Effector memory CD8-positive, alpha-beta T cell (primary cell): ENCODE measurements around the gene CXCL3.
"Not testable (repeated sequence)": the region's sequence is repeated elsewhere in the genome, so short reads cannot be mapped to it uniquely, and the experiment has no call there.

Source experiments
- ATAC-seq: fragments of 150-1000 bp; cut with Tn5 transposase; replicated peaks from 2 replicates; pipeline ENCODE4 v1.10.0; 2021; ENCODE audit warnings: mild to moderate bottlenecking, moderate library complexity
- DNase-seq, 3 experiments: peaks; one replicate each; pipeline ENCODE4 v3.0.0; 2021
- H3K27ac Mint-ChIP-seq, 2 donors: one replicate each; pipeline ENCODE4 v1.8.0; 2022; ENCODE audit warnings: mild to moderate bottlenecking in 2 of 2, mixed read lengths in 2 of 2, moderate library complexity in 2 of 2
- H3K27me3 Mint-ChIP-seq, 2 donors: one replicate each; pipeline ENCODE4 v1.8.0; 2022; ENCODE audit warnings: mixed read lengths in 2 of 2
- H3K36me3 Mint-ChIP-seq: one replicate; pipeline ENCODE4 v1.8.0; 2022; ENCODE audit warnings: mild to moderate bottlenecking, moderate library complexity, mixed read lengths; ENCODE audit not compliant: insufficient read depth
- H3K4me1 Mint-ChIP-seq, 2 donors: one replicate each; pipeline ENCODE4 v1.8.0; 2022; ENCODE audit warnings: low read depth in 2 of 2, mixed read lengths in 2 of 2
- H3K4me3 Mint-ChIP-seq, 2 donors: one replicate each; pipeline ENCODE4 v1.8.0; 2022; ENCODE audit warnings: mild to moderate bottlenecking in 2 of 2, mixed read lengths in 2 of 2, moderate library complexity in 2 of 2
- H3K9me3 Mint-ChIP-seq, 2 donors: one replicate each; pipeline ENCODE4 v1.8.0; 2022; ENCODE audit warnings: mixed read lengths in 2 of 2
- total RNA-seq, 9 experiments: gene quantifications; one replicate each; lab custom pipeline; 2026; lab: John Stamatoyannopoulos, UW

The CXCL3 gene
- total RNA-seq: 0 reads per million in 9 experiments

DNA sequence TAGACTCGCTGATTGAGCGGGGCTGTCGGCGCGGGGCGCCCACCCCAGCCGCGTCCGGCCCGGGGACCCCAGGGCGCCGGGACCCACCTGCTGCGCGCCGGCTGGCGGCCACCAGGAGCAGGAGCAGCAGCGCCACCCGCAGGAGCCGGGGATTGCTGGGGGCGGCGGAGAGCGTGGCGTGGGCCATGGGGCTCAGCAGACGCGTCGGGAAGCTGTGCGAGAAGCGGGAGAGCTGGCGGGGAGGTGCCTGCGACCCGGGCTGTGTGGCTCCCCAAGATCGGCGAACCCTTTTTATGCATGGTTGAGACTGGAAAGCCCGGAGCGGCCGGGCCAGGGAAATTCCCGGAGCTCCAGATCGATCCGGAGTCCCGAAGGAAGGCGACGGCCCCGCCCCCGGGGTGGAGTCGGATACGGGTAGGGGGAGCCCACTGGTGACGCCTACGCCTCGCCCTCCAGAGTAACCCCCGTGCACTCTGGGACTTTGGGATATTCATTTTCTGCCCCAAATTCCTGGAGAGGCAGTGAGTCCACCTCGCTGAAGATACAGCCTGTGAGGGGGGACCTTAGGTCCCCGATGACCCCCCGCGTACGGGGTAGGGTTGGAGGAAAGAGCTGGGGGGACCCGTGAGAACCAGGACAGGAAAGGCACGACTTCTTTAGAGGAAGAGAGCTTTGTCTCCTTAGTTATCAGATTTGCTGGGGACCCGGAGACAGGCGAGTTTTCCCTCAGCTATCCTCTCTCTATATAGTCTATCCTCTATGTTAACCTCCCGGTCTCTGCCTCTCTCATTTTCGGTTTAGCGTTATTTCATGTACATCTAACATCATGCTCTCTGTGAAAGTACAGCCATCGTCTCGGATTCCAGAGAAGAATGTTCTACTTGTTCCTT, at the start of gene CXCL3:
Gene CXCL3, minus strand, starts transcription at position 265 of the 890 bp plus-strand sequence. Its CDS starts 78 bp downstream, at position 187.
- DNase-seq: no peak
- Mint-ChIP-seq H3K4me1 (peaks cover 3 to 7% of the 10 kb centered on the region in 2 donors), H3K9me3 (no peaks in the 10 kb centered on the region), H3K36me3 (no peaks in the 10 kb centered on the region), H3K27ac (no peak within 1 kb of the TSS), H3K27me3 (peaks cover 31 to 48% of the 10 kb centered on the region in 2 donors), H3K4me3 (peak within 1 kb of the TSS; percentile 65 to 69)
- ATAC-seq: no peak

- no peaks in the 10 kb centered on the region for H3K36me3 Mint-ChIP-seq
- no peak for ATAC-seq
- H3K4me1 Mint-ChIP-seq: no peaks in the 10 kb centered on the region
Observed at GRCh38 chr4:74087481-74087880, 49.0 kb upstream of the CXCL3 start.

DNA sequence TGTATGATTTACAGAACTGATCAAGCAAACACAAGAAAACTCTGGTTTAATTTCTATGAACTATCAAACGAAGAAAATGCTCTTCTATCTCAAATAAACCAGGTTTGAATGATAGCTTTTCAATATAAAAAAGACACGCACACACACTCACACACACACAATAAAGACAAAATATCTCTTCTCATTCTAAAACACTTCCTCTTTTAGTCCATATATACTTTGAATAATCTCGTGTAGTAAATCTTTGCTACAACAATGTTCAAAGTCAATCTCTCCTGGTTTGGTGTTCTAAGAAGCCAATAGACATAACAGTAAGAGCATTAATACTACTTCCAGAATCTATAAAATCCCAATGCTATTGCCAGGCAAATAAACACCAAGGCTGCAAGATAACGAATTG, 47.2 kb upstream of the CXCL3 start:
- peaks cover 12 to 15% of the 10 kb centered on the region in 2 donors for H3K27me3 Mint-ChIP-seq
- H3K4me3 Mint-ChIP-seq: no peak overlapping the region
- ATAC-seq (no peak), DNase-seq (no peak)
- no peak overlapping the region for H3K27ac Mint-ChIP-seq
- no peaks in the 10 kb centered on the region for H3K9me3 Mint-ChIP-seq
- no peaks in the 10 kb centered on the region for H3K4me1 Mint-ChIP-seq
- no peaks in the 10 kb centered on the region for H3K36me3 Mint-ChIP-seq

More at GRCh38 chr4:74087481-74087880, 49.0 kb upstream of the CXCL3 start:
- DNase-seq: no peak
- Mint-ChIP-seq H3K4me3 (no peak overlapping the region), H3K27ac (no peak overlapping the region), H3K27me3 (peaks cover 12 to 15% of the 10 kb centered on the region in 2 donors), H3K9me3 (no peaks in the 10 kb centered on the region)

DNA sequence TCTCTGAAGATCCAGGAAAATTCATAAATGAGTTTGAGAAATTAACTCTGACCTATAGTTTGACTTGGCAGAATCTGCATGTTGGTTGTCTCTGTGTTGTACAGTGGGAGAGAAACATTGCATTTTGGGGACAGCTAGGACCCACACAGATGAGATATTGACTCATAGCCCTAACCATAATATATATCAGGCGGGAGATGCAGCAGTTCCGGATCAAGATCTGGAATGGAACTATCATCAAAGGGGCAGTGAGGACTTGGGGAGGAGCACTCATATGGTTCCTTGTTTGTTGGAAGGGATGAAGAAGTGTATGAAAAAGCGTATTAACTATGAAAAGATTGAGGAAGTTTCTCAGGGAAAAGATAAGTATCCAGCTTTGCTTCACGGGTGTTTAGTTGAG, 46.5 kb upstream of the CXCL3 start:
- H3K4me3 Mint-ChIP-seq: no peak overlapping the region
- peaks cover 12 to 15% of the 10 kb centered on the region in 2 donors for H3K27me3 Mint-ChIP-seq
- ATAC-seq (no peak), DNase-seq (no peak)
- no peaks in the 10 kb centered on the region for H3K36me3 Mint-ChIP-seq
- H3K4me1 Mint-ChIP-seq: no peaks in the 10 kb centered on the region
- no peaks in the 10 kb centered on the region for H3K9me3 Mint-ChIP-seq
- no peak overlapping the region for H3K27ac Mint-ChIP-seq

DNA sequence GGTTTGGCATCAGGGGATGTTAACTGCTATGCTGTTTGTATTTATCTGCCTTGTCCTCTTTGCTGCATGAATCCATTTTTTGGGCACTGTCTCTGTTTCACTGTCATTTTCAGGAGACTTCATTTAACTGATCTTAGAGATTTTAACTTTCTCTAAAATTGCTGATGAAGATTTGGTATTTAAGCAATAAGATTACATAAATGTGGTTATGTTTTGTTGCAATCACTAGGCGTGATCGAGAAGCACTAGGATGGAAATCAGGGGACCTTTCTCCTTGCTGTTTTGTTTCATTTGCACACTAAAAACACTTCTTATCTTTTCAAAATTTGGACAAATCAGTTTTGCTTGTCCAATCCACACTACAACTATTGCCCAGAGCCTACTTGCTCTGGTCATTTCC, 45.1 kb upstream of the CXCL3 start:
- no peak overlapping the region for H3K27ac Mint-ChIP-seq
- H3K36me3 Mint-ChIP-seq: no peaks in the 10 kb centered on the region
- ATAC-seq (no peak), DNase-seq (no peak)
- H3K4me3 Mint-ChIP-seq: no peak overlapping the region
- no peaks in the 10 kb centered on the region for H3K4me1 Mint-ChIP-seq
- no peaks in the 10 kb centered on the region for H3K9me3 Mint-ChIP-seq
- H3K27me3 Mint-ChIP-seq: peaks cover 12 to 15% of the 10 kb centered on the region in 2 donors

DNA sequence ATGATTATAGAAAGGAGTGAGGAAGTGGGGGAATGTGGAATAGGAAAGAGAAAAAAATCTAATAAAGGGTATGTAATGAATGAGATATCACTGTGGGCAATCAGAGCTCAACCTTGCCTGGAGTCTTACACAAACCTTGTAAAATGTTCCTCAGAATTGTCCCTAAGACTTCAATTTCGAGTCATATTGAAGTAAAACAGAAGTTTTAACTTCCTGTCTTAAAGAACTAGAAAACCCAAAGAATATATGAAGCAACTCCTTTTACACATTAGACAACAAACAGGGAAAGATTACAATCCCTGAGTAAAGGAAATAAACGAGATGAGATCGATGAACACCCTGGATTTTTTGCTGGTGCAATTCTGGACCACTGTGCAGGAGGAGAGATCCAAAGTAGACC, 42.5 kb upstream of the CXCL3 start:
- Mint-ChIP-seq H3K27me3 (peaks cover 4 to 12% of the 10 kb centered on the region in 2 donors), H3K9me3 (no peaks in the 10 kb centered on the region), H3K4me1 (no peaks in the 10 kb centered on the region), H3K4me3 (no peak overlapping the region), H3K36me3 (no peaks in the 10 kb centered on the region), H3K27ac (no peak overlapping the region)
- ATAC-seq (no peak), DNase-seq (no peak)

- H3K4me3 Mint-ChIP-seq, H3K4me1 Mint-ChIP-seq, ATAC-seq, DNase-seq, H3K36me3 Mint-ChIP-seq, H3K27ac Mint-ChIP-seq, H3K9me3 Mint-ChIP-seq: not testable (repeated sequence)
- H3K27me3 Mint-ChIP-seq: peaks cover 4 to 12% of the 10 kb centered on the region in 2 donors
Observed at GRCh38 chr4:74080351-74080750, 41.9 kb upstream of the CXCL3 start.

DNA sequence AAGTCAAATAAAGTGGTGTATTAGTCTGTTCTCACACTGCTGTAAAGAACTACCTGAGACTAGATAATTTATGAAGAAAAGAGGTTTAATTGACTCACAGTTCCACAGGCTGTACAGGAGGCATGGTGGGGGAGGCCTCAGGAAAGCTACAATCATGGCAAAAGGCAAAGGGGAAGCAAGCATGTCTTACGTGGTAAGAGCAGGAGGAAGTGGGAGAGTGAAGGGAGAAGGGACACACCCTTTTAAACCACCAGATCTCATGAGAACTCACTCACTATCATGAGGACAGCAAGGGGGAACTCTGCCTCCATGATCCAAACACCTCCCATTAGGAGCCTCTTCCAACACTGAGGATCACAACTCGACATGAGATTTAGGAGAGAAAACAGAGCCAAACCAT, 40.5 kb upstream of the CXCL3 start:
- not testable (repeated sequence) for H3K9me3 Mint-ChIP-seq, H3K27ac Mint-ChIP-seq, H3K4me3 Mint-ChIP-seq, H3K27me3 Mint-ChIP-seq, H3K4me1 Mint-ChIP-seq, H3K36me3 Mint-ChIP-seq, DNase-seq, ATAC-seq

DNA sequence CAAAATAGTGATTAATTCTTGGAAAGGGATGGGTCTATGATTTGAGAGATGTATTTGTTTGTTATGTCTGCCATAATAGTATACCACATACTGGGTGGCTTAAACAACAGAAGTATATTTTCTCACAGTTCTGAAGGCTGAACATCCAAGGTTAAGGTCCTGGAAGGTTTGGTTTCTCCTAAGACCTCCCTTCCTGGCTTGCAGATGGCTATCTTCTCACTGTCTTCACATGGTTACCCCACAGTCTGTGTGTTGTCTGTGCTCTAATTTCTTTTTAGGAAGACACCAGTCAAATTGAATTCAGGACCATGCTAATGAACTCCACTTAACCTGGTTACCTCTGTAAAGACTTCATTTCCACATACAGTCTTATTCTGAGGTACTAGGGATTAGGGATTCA, 34.9 kb upstream of the CXCL3 start:
- DNase-seq: no peak

GRCh38 chr4:74072739-74073138, 34.2 kb upstream of the CXCL3 start:
- H3K36me3 Mint-ChIP-seq: no peaks in the 10 kb centered on the region
- peaks cover 0 to 2% of the 10 kb centered on the region in 2 donors for H3K9me3 Mint-ChIP-seq
- H3K4me1 Mint-ChIP-seq: no peaks in the 10 kb centered on the region
- DNase-seq (no peak), ATAC-seq (no peak)
- no peak overlapping the region for H3K27ac Mint-ChIP-seq
- H3K4me3 Mint-ChIP-seq: no peak overlapping the region
- H3K27me3 Mint-ChIP-seq: peaks cover 0 to 7% of the 10 kb centered on the region in 2 donors

More for the DNA sequence above, 34.9 kb upstream of the CXCL3 start:
- Mint-ChIP-seq H3K9me3 (peaks cover 0 to 2% of the 10 kb centered on the region in 2 donors), H3K4me3 (no peak overlapping the region), H3K27ac (no peak overlapping the region), H3K27me3 (peaks cover 0 to 7% of the 10 kb centered on the region in 2 donors), H3K4me1 (no peaks in the 10 kb centered on the region), H3K36me3 (no peaks in the 10 kb centered on the region)
- ATAC-seq: no peak

GRCh38 chr4:74067586-74067985, 29.1 kb upstream of the CXCL3 start:
- Mint-ChIP-seq H3K9me3 (no peaks in the 10 kb centered on the region), H3K27ac (no peak overlapping the region), H3K4me3 (no peak overlapping the region), H3K4me1 (no peaks in the 10 kb centered on the region), H3K36me3 (no peaks in the 10 kb centered on the region), H3K27me3 (peaks cover 4 to 7% of the 10 kb centered on the region in 2 donors)
- DNase-seq (no peak), ATAC-seq (no peak)

DNA sequence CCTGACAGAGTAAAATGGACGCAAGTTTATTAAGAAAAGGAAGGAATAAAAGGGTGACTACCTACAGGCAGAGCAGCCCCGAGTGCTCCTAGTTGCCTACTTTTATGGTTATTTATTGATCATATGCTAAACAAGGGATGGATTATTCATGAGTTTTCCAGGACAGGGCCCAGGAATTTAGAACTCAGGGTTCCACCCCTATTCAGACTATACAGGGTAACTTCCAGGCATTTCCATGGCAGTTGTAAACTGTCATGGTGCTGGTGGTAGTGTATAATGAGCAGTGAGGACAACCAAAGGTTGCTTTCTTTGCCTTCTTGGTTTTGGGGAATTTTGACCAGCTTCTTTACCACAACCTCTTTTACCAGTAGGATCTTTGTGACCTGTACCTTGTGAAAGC, 27.7 kb upstream of the CXCL3 start:
- no peak for ATAC-seq
- no peaks in the 10 kb centered on the region for H3K9me3 Mint-ChIP-seq
- H3K27me3 Mint-ChIP-seq: peaks cover 4 to 7% of the 10 kb centered on the region in 2 donors
- H3K4me1 Mint-ChIP-seq: no peaks in the 10 kb centered on the region
- no peak overlapping the region for H3K4me3 Mint-ChIP-seq
- no peak overlapping the region for H3K27ac Mint-ChIP-seq
- H3K36me3 Mint-ChIP-seq: no peaks in the 10 kb centered on the region
- no peak for DNase-seq

DNA sequence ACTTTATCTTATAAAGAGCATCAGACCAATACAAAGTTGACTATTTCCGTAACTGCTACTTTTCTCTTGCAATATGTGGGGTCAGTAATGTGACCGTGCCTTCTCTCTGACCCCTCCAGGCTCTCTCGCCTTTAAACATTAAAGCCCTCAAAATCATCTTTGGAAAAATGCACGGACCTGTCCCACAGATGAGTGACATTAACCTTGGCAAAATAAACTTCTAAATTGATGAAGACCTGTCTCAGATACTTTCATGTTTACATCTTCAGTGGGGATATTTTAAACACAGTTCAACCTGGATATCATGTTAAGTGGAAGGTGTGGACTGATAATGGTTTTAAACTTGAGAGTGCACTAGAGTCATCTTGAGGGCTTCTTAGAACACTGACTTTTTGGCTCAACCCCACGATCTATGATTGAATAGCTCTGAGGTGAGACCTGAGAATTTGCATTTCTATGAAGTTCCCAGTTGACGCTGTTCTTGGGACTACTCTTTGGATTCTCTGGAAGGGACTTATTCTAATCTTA, 26.7 kb upstream of the CXCL3 start:
- H3K27me3 Mint-ChIP-seq: peaks cover 0 to 4% of the 10 kb centered on the region in 2 donors
- no peaks in the 10 kb centered on the region for H3K36me3 Mint-ChIP-seq
- no peak for ATAC-seq
- H3K9me3 Mint-ChIP-seq: no peaks in the 10 kb centered on the region
- H3K27ac Mint-ChIP-seq: no peak overlapping the region
- H3K4me3 Mint-ChIP-seq: no peak overlapping the region
- no peak for DNase-seq
- no peaks in the 10 kb centered on the region for H3K4me1 Mint-ChIP-seq

- Mint-ChIP-seq H3K27me3 (peaks cover 0 to 4% of the 10 kb centered on the region in 2 donors), H3K36me3 (no peaks in the 10 kb centered on the region), H3K27ac (no peak overlapping the region), H3K9me3 (no peaks in the 10 kb centered on the region), H3K4me1 (no peaks in the 10 kb centered on the region), H3K4me3 (no peak overlapping the region)
- ATAC-seq (no peak), DNase-seq (no peak)
Observed at GRCh38 chr4:74063859-74064258, 25.4 kb upstream of the CXCL3 start.
